Hepatocyte (in vitro differentiated cells): ENCODE measurements around the gene SYN1. TPM values are rescaled to one million over a fixed set of nuclear protein-coding genes. Genes with fewer than 3 reads are reported as not detected.

ENCODE experiments used
- DNase-seq: peaks from one replicate; pipeline ENCODE4 v3.0.0-alpha.2; 2016; ENCODE audit warnings: low spot score
- H2AFZ ChIP-seq: fragments of 200-600 bp; sonication (generic); 2 replicates; pipeline ENCODE4 v1.6.0; 2016; ENCODE audit warnings: antibody characterized with exemption, mild to moderate bottlenecking
- H3K27ac ChIP-seq: fragments of 200-600 bp; sonication (generic); 2 replicates; pipeline ENCODE4 v1.5.1; 2016; ENCODE audit warnings: mild to moderate bottlenecking
- H3K27me3 ChIP-seq: fragments of 200-600 bp; sonication (generic); 2 replicates; pipeline ENCODE4 v1.6.1; 2016
- H3K36me3 ChIP-seq: fragments of 200-600 bp; sonication (generic); replicated peaks from 2 replicates; pipeline ENCODE4 v1.5.1; 2016; ENCODE audit warnings: low read depth; ENCODE audit not compliant: insufficient read depth
- H3K4me1 ChIP-seq: fragments of 200-600 bp; sonication (generic); 2 replicates; pipeline ENCODE4 v1.5.1; 2016; ENCODE audit warnings: mild to moderate bottlenecking, moderate library complexity; ENCODE audit not compliant: insufficient read depth
- H3K4me2 ChIP-seq: fragments of 200-600 bp; sonication (generic); 2 replicates; pipeline ENCODE4 v1.6.0; 2016
- H3K4me3 ChIP-seq: fragments of 200-600 bp; sonication (generic); 2 replicates; pipeline ENCODE4 v1.5.1; 2016; ENCODE audit warnings: mild to moderate bottlenecking
- H3K79me2 ChIP-seq: fragments of 200-600 bp; sonication (generic); 2 replicates; pipeline ENCODE4 v1.6.0; 2017; ENCODE audit warnings: mild to moderate bottlenecking
- H3K9me2 ChIP-seq: fragments of 200-600 bp; sonication (generic); replicated peaks from 2 replicates; pipeline ENCODE4 v1.6.0; 2017; ENCODE audit warnings: mild to moderate bottlenecking; ENCODE audit not compliant: insufficient read depth
- H3K9me3 ChIP-seq: fragments of 200-600 bp; sonication (generic); 2 replicates; pipeline ENCODE4 v1.5.1; 2016; ENCODE audit warnings: low read depth, mild to moderate bottlenecking
- H4K20me1 ChIP-seq: fragments of 200-600 bp; sonication (generic); 2 replicates; pipeline ENCODE4 v1.6.0; 2016; ENCODE audit warnings: mild to moderate bottlenecking; ENCODE audit not compliant: insufficient read depth, poor library complexity, severe bottlenecking
- CTCF ChIP-seq: fragments of 200-600 bp; sonication (generic); IDR thresholded peaks from 2 replicates; pipeline ENCODE4 v1.5.1; 2016; ENCODE audit warnings: antibody characterized with exemption, mild to moderate bottlenecking; ENCODE audit not compliant: poor library complexity
- EZH2 ChIP-seq: fragments of 200-600 bp; sonication (generic); IDR thresholded peaks from 2 replicates; pipeline ENCODE4 v1.6.1; 2016; ENCODE audit warnings: antibody characterized with exemption, mild to moderate bottlenecking, borderline replicate concordance
- EZH2phosphoT487 ChIP-seq: fragments of 200-600 bp; sonication (generic); IDR thresholded peaks from one replicate; pipeline ENCODE4 v1.6.1; 2018; ENCODE audit warnings: antibody characterized with exemption, mild to moderate bottlenecking, low read depth, moderate library complexity; ENCODE audit not compliant: unreplicated experiment, severe bottlenecking
- WGBS: methylation state at CpG from one replicate; pipeline ENCODE4 v1.1.6; 2016; ENCODE audit warnings: low lambda C conversion rate; ENCODE audit errors: missing lambda C conversion rate; 5-methylcytosine and 5-hydroxymethylcytosine counted together
- polyA plus RNA-seq: library from polyadenylated mRNA; unstranded; fragments of >200 nt; fragmentation: Nextera tagmentation; extraction: Ambion mirVana; gene quantifications from 2 replicates; pipeline ENCODE4 v1.2.1, GENCODE V29; 2016
- total RNA-seq: library from RNA; depleted of rRNA; stranded (reverse); fragments of >200 nt; gene quantifications from 2 replicates; pipeline ENCODE4 v1.2.3, GENCODE V29; 2014

The SYN1 gene
- total and polyA plus RNA-seq, 2 experiments from 2014 or later, result 0.43 to 3.7 TPM

GRCh38 chrX:47573341-47574075 is 46.1 kb downstream of the SYN1 start:
- H3K4me1 ChIP-seq, result peaks cover 4% of the 10 kb centered on the region
- no peaks in the 10 kb centered on the region for H3K79me2 ChIP-seq
- peak overlapping the region; percentile 81 for H3K4me2 ChIP-seq
- H3K9me2 ChIP-seq, result no peaks in the 10 kb centered on the region
- WGBS, result 54% methylated on average over 13 of the region's 20 CpGs
- no peaks in the 10 kb centered on the region for H3K9me3 ChIP-seq
- no peaks in the 10 kb centered on the region for H3K36me3 ChIP-seq
- peak overlapping the region; percentile 89 for H3K27ac ChIP-seq
- TF ChIP-seq EZH2phosphoT487 (no peak), CTCF (no peak), EZH2 (no peak)
- no peaks in the 10 kb centered on the region for H3K27me3 ChIP-seq
- peak overlapping the region; percentile 13 for H3K4me3 ChIP-seq
- H2AFZ ChIP-seq, result no peak overlapping the region
- H4K20me1 ChIP-seq, result no peaks in the 10 kb centered on the region
- DNase-seq, result peak; percentile 61

- Histone ChIP-seq H3K4me1 (peaks cover 4% of the 10 kb centered on the region), H3K9me2 (no peaks in the 10 kb centered on the region), H3K4me3 (no peak overlapping the region), H3K27ac (peak overlapping the region; percentile 69), H3K9me3 (no peaks in the 10 kb centered on the region), H3K4me2 (no peak overlapping the region), H4K20me1 (no peaks in the 10 kb centered on the region), H3K79me2 (no peaks in the 10 kb centered on the region), H2AFZ (no peak overlapping the region), H3K36me3 (no peaks in the 10 kb centered on the region), H3K27me3 (no peaks in the 10 kb centered on the region)
- no peak for DNase-seq
- no peak for TF ChIP-seq EZH2phosphoT487
- TF ChIP-seq EZH2, result no peak
- TF ChIP-seq CTCF, result no peak
- WGBS, result 74% methylated on average over 8 of the region's 9 CpGs
Measured at GRCh38 chrX:47572773-47573340, 46.8 kb downstream of the SYN1 start.

- no peak overlapping the region for H2AFZ ChIP-seq
- H3K4me1 ChIP-seq, result peaks cover 4% of the 10 kb centered on the region
- no peaks in the 10 kb centered on the region for H3K9me3 ChIP-seq
- H3K9me2 ChIP-seq, result no peaks in the 10 kb centered on the region
- H3K36me3 ChIP-seq, result no peaks in the 10 kb centered on the region
- 93% methylated on average over 13 of the region's 13 CpGs for WGBS
- no peak overlapping the region for H3K27ac ChIP-seq
- H3K4me2 ChIP-seq, result no peak overlapping the region
- no peak overlapping the region for H3K4me3 ChIP-seq
- H4K20me1 ChIP-seq, result no peaks in the 10 kb centered on the region
- no peaks in the 10 kb centered on the region for H3K79me2 ChIP-seq
- TF ChIP-seq EZH2phosphoT487 (no peak), EZH2 (no peak), CTCF (no peak)
- no peaks in the 10 kb centered on the region for H3K27me3 ChIP-seq
- no peak for DNase-seq
Measured at GRCh38 chrX:47571896-47572295, 47.8 kb downstream of the SYN1 start.
